AML-193 (cell line): ENCODE data around the gene OLFM2.
"Not testable (repeated sequence)": the region's sequence is repeated elsewhere in the genome, so short reads cannot be mapped to it uniquely, and the experiment has no call there.

ENCODE experiments used
- DNase-seq, 2 experiments: peaks; one replicate each; lab custom pipeline; 2025; lab: John Stamatoyannopoulos, UW

Gene OLFM2

GRCh38 chr19:9861503-9861902, 74.8 kb downstream of the OLFM2 start:
- no peak for DNase-seq

- no peak for DNase-seq
Observed at GRCh38 chr19:9860407-9860806, 75.9 kb downstream of the OLFM2 start.

- no peak for DNase-seq
Observed at GRCh38 chr19:9858766-9859165, 77.5 kb downstream of the OLFM2 start.

DNA sequence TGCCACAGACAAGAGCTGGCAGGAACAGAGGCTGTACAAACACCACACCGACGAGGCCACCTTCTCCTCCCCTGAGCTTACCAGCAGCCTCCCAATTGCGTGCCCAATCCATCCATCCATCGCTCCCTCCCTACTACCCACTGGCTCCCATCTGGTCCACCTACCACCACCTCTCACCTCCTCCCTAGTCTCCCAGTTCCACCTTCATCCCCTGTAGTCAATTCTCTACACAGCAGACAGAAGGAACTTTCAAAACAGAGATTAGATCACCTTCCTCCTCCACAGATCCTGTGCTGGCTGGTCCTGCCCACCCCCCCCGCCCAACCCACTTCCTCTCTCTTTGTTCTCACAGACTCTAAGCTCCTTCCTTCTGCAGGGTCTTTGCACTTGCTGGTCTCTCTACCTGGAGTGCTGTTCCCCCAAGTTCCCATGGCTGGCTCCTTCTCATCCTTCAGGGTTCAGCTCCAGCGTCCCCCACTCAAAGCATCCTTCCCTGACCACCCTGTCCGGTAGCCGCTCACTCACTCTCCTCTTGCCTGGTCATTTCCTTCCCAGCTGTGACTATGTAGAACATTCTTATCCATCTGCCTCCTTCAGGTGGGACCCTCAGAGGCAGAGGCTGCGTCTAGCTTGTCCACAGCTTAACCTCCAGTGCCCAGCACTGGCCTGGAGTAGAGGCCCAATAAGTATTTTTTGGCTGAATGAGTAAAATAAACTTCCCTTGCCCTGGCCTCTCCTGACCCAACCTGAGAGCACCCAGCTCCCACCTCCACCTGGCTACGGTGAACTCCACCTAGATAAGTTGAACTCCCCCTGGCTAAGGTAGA, 78.2 kb downstream of the OLFM2 start:
- DNase-seq, result peak; percentile 23 to 33

DNA sequence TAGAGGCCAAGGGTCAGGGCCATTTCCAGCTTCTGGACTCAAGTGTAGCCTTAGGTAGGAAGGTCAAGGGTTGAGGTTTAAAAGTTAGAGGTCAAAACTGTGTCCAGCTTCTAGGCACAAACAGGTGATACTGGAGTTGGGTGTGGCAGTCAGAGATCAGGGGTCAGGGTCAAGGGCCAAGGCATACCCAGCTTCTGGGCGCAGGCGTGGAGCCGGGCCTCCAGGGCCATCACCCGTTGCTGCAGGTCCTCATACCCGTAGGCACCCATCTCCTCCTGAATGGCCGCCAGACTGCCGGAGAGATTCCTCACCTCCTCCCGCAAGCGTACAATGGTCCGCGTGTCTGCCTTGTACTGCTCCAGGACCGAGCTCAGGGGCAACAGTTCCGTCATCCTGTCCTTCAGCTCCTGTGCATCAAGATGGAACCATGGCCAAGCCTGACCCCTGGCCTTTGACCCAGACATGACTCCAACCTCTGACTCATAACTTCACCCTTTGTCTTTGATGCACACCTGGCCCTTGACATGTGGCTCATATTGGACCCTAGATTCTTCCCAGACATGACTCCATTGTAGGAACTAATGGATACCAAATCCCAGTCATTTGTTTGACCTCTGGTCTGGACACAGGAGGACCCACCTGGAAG, 79.1 kb downstream of the OLFM2 start:
- no peak for DNase-seq

DNA sequence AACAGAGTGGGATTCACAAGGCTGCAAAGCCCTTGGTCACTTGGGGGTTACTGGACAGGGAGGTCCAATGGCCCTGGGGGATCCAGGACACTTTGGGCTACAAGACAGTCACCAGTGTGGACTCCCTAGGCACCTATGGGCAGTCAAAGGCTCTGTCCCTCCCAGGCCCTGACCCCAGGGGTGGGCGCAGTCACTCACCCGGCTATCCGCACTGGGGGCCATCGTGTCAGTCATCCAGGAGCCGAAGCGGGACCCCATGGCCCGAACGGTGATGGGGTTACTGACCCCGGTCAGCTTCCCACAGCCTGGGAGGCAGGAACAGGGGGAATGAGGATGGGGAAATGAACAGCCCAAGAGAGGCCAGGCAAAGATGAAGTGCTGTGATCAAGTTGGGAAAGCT, 79.7 kb downstream of the OLFM2 start:
- no peak for DNase-seq

GRCh38 chr19:9854282-9854846, 82.0 kb downstream of the OLFM2 start:
- no peak for DNase-seq

DNA sequence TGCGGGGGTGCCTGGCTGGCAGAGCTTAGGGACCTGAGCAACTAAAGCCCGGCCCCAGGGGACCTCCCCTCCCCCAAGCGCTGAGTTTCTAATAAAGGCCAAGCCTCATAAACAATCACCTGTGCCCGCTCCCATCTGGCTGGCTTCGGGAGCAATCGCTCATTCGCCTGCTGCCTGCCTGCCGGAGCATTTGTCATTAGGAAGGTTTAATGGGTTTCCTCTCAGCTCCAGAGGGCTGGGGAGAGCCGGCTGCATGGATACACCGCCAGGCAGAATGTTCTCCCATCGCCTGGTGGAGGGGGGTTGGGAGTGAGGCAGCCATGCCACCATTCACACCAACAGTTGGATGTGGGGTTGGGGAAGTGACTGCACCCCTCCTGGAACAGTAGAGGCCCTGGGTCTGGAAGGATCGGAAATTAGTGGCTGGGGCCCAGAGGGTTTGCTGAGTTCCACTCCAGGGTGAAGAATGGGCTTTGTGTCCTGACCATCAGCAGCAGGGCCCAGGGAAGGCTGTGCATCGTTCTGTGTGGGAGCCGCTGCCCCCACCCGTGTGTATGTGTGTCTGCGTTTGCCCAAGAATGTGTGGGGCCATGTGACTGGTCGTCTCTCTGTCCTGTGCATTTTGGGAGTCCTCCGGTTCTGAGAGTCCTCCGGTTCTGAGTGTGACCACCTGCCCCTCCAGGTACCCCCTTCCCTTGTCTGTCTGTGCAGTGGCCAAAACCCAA, 85.9 kb downstream of the OLFM2 start:
- no peak for DNase-seq

GRCh38 chr19:9849791-9850190, 86.5 kb downstream of the OLFM2 start:
- DNase-seq, result no peak

GRCh38 chr19:9848762-9849161, 87.6 kb downstream of the OLFM2 start:
- DNase-seq, result no peak

DNA sequence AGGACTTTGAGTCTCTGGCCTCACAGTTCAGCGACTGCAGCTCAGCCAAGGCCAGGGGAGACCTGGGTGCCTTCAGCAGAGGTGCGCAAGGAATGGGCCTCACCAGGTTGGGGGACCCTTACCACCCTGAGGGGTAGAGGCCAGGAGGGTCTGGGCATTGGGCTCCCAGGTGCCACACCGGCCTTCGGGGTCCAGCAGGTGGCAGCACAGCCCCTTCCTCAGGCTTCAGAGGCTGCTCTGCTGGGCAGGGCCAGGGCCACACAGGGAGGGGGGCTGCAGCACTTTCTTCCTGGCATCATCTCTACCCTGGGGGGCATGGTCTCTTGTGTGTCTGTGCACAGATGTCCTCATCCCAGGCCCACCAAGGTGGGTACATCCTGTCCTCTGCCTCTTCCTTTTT, 88.3 kb downstream of the OLFM2 start:
- DNase-seq, result no peak

DNA sequence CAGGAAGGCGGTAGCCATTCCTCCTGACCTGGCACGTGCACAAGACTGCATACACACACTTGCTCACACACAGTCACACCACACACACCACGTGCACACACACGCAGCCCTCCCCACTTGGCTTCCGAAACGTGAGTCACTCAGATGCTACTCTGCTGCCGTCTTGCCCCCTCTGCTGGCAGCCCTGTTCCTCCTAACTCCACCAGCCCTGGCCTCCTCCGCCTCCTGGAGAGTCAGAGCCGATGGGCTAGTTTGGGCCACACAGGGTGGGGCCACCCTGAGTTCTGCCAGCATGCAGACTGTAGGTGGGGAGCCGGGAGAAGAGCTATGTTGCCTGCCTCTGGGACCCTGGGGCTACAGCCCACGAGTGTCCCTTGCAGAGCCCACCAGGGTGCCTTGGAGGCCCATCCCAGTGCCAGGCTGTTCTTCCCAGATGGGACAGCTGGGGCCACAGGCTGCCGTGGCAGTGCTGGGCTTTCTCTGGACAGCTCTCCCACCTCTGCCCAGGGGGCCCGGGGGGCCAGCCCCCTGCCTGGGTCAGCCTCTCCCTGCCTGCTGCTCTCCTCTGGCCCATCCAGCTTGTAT, 89.1 kb downstream of the OLFM2 start:
- peak in 1 of 2 experiments; percentile 10 for DNase-seq

- not testable (repeated sequence) for DNase-seq
Observed at GRCh38 chr19:9843626-9844273, 92.6 kb downstream of the OLFM2 start.

- DNase-seq, result no peak
Observed at GRCh38 chr19:9842834-9843625, 93.3 kb downstream of the OLFM2 start.

DNA sequence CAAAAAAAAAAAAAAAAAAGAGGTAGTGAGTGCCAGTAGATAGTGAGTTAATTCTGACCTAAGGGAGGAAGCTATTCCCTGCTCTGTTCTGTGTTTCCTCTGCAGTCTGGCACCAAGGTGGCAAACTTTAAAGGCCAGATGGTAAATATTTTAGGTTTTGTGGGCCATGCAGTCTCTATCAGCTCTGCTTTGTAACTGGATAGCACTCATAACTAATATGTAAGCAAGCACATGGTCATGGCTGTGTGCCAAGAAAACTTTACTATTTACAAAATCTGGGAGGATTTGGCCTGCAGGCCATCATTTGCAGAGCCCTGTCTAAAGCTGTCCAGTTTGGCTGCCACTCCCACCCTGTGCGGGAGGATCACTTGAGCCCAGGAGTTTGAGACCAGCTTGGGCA, 96.9 kb downstream of the OLFM2 start:
- no peak for DNase-seq

GRCh38 chr19:9838324-9838723, 98.0 kb downstream of the OLFM2 start:
- DNase-seq, result no peak

DNA sequence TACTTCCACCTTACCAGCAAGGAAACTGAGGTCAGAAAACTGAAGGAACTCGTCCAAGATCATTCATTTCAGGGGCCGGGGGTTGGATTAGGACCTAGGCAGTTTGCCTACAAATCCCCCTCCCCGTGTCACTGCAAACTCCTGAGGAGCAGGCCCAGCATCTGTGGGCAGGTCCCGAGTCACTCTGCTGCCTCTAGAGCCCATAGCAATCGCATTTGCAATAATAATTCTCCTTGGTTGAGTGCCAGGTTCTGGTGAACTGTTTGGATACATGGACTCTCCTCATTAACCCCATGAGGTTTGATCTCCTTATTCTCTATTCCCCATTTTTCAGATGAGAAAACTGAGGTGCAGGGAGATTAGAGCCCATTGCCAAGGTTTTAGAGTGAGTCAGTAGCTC, 100.3 kb downstream of the OLFM2 start:
- no peak for DNase-seq

- DNase-seq, result no peak
Observed at GRCh38 chr19:9835507-9835949, 100.8 kb downstream of the OLFM2 start.

DNA sequence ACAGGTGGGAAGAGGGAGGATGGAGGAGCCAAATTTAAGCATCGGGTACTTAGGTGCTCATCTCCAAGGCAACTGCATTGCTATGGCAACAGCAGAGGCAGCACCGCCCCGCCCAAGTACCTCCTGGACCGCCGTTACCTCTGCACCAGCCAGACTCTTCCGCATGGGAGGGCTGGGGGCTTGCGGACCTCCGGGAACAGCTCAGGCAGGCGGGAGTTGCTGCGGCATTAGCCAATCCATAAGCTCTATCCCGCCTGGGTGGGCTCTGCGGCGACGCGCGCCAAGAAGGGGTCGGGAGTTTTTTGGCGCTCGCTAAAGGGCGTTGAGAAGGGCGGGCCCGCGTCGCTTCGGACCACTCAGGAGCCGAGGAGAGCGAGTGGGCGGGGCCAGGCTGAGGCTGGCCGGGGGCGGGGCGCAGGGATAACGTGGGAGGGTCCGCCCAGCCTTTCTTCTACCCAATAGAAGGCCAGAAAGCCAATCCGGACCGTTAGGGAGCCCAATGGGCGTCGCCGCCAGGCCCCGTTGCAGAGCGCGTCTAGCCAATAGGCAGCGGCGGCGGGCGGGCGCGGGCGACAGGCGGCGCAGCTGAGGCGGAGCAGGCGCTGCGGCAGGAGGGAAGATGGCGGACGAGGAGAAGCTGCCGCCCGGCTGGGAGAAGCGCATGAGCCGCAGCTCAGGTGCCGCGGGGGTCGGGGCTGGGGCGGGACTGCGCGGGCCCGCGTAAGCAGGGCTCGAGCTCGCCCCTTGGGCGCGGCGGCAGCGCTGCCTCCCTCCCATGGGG, 101.4 kb downstream of the OLFM2 start, which contains the start of gene PIN1:
Gene PIN1, plus strand, starts transcription at position 593 of the 781 bp plus-strand sequence. Its CDS starts 27 bp downstream, at position 620.
- DNase-seq, result peak; percentile 97

DNA sequence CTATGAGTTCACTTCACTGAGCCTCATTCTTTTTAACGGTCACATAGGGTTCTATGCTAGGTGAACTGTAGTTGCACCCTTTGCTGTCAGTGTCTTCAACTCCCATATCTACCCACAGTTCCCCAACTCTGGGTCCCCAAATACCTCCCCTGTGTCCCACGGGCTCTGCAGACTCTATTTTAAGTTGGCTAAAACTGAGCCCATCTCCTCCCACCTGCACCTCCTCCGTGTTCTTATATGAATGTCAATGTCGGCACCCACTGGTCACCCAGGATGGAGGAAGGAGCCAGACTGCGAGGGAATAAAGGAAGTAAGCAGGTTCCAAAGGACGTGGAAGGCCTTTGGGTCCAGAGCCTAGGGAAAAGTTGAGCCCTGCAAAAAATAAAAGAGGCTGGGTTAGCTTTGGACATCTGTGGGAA, 102.0 kb downstream of the OLFM2 start:
- no peak for DNase-seq
